ENCODE data around the gene GARS1.

GRCh38 chr7:30665043-30665442, 70.4 kb downstream of the GARS1 start:
- TF ChIP-seq CTCF (IDR thresholded peaks at IDR 0.05): no peak
- no peak for TF ChIP-seq POLR2A (IDR thresholded peaks at IDR 0.05)

All from right lobe of liver (tissue), 4 donors.